Left lung (tissue), 10 donors: Measurements from ENCODE around the gene TBX4. TPM values are rescaled to one million over a fixed set of nuclear protein-coding genes. Genes with fewer than 3 reads are reported as not detected.

Experiments
- ATAC-seq: fragments of 200-7000 bp; cut with Tn5 transposase; one replicate; pipeline ENCODE4 v1.9.1; 2020; ENCODE audit warnings: moderate library complexity
- DNase-seq, 4 donors: peaks; one replicate each; pipeline ENCODE4 v3.0.0-alpha.2; 2013 to 2020
- H3K27ac ChIP-seq, 2 donors: fragments of 200-600 bp; sonication (generic) in 1 of 2; one replicate each; pipeline versions ENCODE4 v1.5.0 to v1.8.0; 2020 to 2021
- H3K27me3 ChIP-seq, 2 donors: fragments of 200-600 bp; sonication (generic) in 1 of 2; one replicate each; pipeline versions ENCODE4 v1.5.0 to v1.8.0; 2020 to 2021
- H3K36me3 ChIP-seq, 2 donors: fragments of 200-600 bp; sonication (generic) in 1 of 2; one replicate each; pipeline versions ENCODE4 v1.5.0 to v1.8.0; 2020 to 2021
- H3K4me1 ChIP-seq, 2 donors: fragments of 200-600 bp; one replicate each; pipeline ENCODE4 v1.8.0; 2021
- H3K4me3 ChIP-seq, 2 donors: fragments of 200-600 bp; sonication (generic) in 1 of 2; one replicate each; pipeline versions ENCODE4 v1.5.0 to v1.8.0; 2020 to 2021; ENCODE audit warnings: mild to moderate bottlenecking in 1 of 2
- H3K9me3 ChIP-seq, 2 donors: fragments of 200-600 bp; sonication (generic) in 1 of 2; one replicate each; pipeline versions ENCODE4 v1.5.0 to v1.8.0; 2020 to 2021
- intact Hi-C, 2 donors: fragments of 100-400 bp; cut with DNase I; formaldehyde crosslinking; loops; one replicate each; pipeline versions ENCODE4 v1.11.2 to v1.14.2; 2022
- polyA plus RNA-seq, 6 donors: library from polyadenylated mRNA; unstranded; fragments of 120-200 nt; gene quantifications; one replicate each; pipeline ENCODE4 v1.2.1, GENCODE V29; 2013; ENCODE audit not compliant: insufficient read length in 6 of 6
- total RNA-seq, 2 donors: library from RNA; stranded (reverse); fragmentation: NEBNext Ultra II Directional; extraction: Animal tissue kit (Norgen Biotek cat#: 25700); gene quantifications; one replicate each; pipeline ENCODE4 v1.2.1, GENCODE V29; 2021
- TF ChIP-seq, protein P1 (sequence below), 2 donors: fragments of 200-600 bp; sonication (generic) in 1 of 2; IDR thresholded peaks; one replicate each; pipeline versions ENCODE4 v1.5.0 to v1.8.0; 2021; ENCODE audit warnings: antibody characterized with exemption in 2 of 2
- donor health status: DM: no; HTN: yes; CAD: no.
- donor health status: DM: no; HTN: no; CAD: no.

Gene TBX4
- total and polyA plus RNA-seq, 8 donors = 21.2 to 190 (median 162) TPM

GRCh38 chr17:61481421-61481820, 29.2 kb downstream of the TBX4 start:
- H3K27me3 ChIP-seq = peaks cover 0 to 11% of the 10 kb centered on the region in 2 donors
- H3K4me1 ChIP-seq = peaks cover 3 to 4% of the 10 kb centered on the region in 2 donors
- no peak overlapping the region for H3K27ac ChIP-seq
- H3K9me3 ChIP-seq = no peaks in the 10 kb centered on the region
- DNase-seq (peak in 1 of 4 donors; percentile 37), ATAC-seq (no peak)
- intact Hi-C loops = no loop called here
- no peak overlapping the region for H3K4me3 ChIP-seq
- H3K36me3 ChIP-seq = no peaks in the 10 kb centered on the region
- TF ChIP-seq, protein P1, sequence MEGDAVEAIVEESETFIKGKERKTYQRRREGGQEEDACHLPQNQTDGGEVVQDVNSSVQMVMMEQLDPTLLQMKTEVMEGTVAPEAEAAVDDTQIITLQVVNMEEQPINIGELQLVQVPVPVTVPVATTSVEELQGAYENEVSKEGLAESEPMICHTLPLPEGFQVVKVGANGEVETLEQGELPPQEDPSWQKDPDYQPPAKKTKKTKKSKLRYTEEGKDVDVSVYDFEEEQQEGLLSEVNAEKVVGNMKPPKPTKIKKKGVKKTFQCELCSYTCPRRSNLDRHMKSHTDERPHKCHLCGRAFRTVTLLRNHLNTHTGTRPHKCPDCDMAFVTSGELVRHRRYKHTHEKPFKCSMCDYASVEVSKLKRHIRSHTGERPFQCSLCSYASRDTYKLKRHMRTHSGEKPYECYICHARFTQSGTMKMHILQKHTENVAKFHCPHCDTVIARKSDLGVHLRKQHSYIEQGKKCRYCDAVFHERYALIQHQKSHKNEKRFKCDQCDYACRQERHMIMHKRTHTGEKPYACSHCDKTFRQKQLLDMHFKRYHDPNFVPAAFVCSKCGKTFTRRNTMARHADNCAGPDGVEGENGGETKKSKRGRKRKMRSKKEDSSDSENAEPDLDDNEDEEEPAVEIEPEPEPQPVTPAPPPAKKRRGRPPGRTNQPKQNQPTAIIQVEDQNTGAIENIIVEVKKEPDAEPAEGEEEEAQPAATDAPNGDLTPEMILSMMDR (IDR thresholded peaks at IDR 0.05) = no peak

GRCh38 chr17:61482467-61482866, 30.2 kb downstream of the TBX4 start:
- no peak overlapping the region for H3K27ac ChIP-seq

DNA sequence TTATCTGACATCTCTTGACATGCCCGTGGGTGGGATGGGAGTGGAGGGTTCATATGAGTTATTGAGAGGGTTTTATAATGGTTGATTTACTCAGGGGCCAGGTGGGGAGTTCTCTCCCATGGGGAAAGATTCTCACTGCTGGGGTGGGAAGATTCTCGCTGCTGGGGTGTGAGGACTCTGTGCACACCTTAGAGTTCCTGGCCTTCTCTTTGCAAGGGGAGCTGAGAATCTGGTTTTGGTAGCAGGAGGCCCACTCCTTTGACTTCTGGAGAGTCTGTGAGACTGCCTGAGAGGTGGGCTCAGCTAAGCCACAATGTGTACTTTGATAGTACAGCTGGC, 31.5 kb downstream of the TBX4 start:
- TF ChIP-seq, protein P1 (IDR thresholded peaks at IDR 0.05) = no peak
- Histone ChIP-seq H3K4me3 (no peak overlapping the region), H3K27me3 (no peaks in the 10 kb centered on the region), H3K36me3 (no peaks in the 10 kb centered on the region), H3K4me1 (no peaks in the 10 kb centered on the region), H3K27ac (no peak overlapping the region), H3K9me3 (no peaks in the 10 kb centered on the region)
- DNase-seq = no peak
- intact Hi-C loops = no loop called here
- no peak for ATAC-seq

More at GRCh38 chr17:61482467-61482866, 30.2 kb downstream of the TBX4 start:
- H3K27me3 ChIP-seq = peaks cover 0 to under 1% of the 10 kb centered on the region in 2 donors
- H3K9me3 ChIP-seq = no peaks in the 10 kb centered on the region
- intact Hi-C loops = no loop called here
- no peaks in the 10 kb centered on the region for H3K4me1 ChIP-seq
- H3K4me3 ChIP-seq = no peak overlapping the region
- peak in 1 of 4 donors; percentile 32 for DNase-seq
- no peak for ATAC-seq
- no peaks in the 10 kb centered on the region for H3K36me3 ChIP-seq
- TF ChIP-seq, protein P1 (IDR thresholded peaks at IDR 0.05) = no peak

DNA sequence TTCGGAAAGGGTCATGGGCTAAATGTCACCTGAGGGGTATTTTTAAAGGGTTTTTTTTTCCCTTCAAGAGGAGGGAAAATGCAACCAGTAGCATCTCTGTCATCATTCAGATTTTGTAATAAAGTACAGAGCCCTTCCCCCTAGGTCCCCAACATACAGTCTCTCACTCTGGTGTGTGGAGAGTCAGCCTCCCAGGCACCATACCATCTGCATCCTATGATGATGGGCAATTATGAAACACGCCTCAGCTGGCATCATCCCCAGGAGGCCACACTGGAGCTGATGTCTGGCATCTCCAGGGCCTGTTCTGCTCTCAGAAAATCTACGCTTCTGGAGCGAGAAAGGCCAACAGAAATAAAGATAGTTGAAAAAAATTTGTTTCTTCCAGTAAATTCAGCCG, 32.0 kb downstream of the TBX4 start:
- Histone ChIP-seq H3K4me3 (no peak overlapping the region), H3K36me3 (no peaks in the 10 kb centered on the region), H3K27me3 (no peaks in the 10 kb centered on the region), H3K9me3 (no peaks in the 10 kb centered on the region), H3K4me1 (no peaks in the 10 kb centered on the region), H3K27ac (no peak overlapping the region)
- TF ChIP-seq, protein P1 (IDR thresholded peaks at IDR 0.05) = no peak
- intact Hi-C loops = no loop called here
- ATAC-seq (no peak), DNase-seq (no peak)

- H3K36me3 ChIP-seq = no peaks in the 10 kb centered on the region
- no peaks in the 10 kb centered on the region for H3K27me3 ChIP-seq
- no peak for DNase-seq
- TF ChIP-seq, protein P1 (IDR thresholded peaks at IDR 0.05) = no peak
- intact Hi-C loops = no loop called here
- no peaks in the 10 kb centered on the region for H3K9me3 ChIP-seq
- no peaks in the 10 kb centered on the region for H3K4me1 ChIP-seq
- ATAC-seq = no peak
- no peak overlapping the region for H3K27ac ChIP-seq
- H3K4me3 ChIP-seq = no peak overlapping the region
Observed at GRCh38 chr17:61485067-61485775, 33.0 kb downstream of the TBX4 start.
